ENCODE data around the gene SLC44A1. TPM values are rescaled to one million over a fixed set of nuclear protein-coding genes. Genes with fewer than 3 reads are reported as not detected.
A peak's percentile ranks its signal among the peaks of the same experiment; 100 is the strongest.

The SLC44A1 gene
- total RNA-seq, 4 donors from 2014 or later = 25.7 to 37.8 (median 28.3) TPM

DNA sequence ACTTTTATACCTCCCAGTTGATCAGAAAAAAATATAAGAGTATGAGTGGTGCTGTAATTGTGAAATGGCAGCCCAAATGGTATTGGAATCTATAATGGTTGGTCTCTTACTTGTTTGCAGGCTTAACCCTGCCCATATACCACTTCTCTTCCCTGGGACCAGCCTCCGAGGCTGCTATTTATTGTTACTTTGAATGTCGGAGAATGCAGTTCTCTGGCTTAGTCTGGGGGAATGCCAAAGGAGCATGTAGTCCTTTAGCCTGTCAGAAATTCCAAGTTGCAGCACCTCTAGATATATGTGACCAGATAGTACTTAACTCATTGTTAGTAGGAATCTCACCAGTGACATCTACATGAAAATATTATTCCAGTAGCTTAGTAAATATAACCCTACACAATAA lies 47.5 kb downstream of the SLC44A1 start:
- no peaks in the 10 kb centered on the region for H3K9me3 ChIP-seq
- H3K4me3 ChIP-seq = no peak overlapping the region
- intact Hi-C loops (cut with DNase I) = no loop called here
- TF ChIP-seq POLR2A (IDR thresholded peaks at IDR 0.05; ENCODE audit: low read depth) = no peak
- TF ChIP-seq POLR2AphosphoS5 (IDR thresholded peaks at IDR 0.05) = no peak
- TF ChIP-seq, protein P1, sequence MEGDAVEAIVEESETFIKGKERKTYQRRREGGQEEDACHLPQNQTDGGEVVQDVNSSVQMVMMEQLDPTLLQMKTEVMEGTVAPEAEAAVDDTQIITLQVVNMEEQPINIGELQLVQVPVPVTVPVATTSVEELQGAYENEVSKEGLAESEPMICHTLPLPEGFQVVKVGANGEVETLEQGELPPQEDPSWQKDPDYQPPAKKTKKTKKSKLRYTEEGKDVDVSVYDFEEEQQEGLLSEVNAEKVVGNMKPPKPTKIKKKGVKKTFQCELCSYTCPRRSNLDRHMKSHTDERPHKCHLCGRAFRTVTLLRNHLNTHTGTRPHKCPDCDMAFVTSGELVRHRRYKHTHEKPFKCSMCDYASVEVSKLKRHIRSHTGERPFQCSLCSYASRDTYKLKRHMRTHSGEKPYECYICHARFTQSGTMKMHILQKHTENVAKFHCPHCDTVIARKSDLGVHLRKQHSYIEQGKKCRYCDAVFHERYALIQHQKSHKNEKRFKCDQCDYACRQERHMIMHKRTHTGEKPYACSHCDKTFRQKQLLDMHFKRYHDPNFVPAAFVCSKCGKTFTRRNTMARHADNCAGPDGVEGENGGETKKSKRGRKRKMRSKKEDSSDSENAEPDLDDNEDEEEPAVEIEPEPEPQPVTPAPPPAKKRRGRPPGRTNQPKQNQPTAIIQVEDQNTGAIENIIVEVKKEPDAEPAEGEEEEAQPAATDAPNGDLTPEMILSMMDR (IDR thresholded peaks at IDR 0.05) = no peak
- no peak for TF ChIP-seq EP300 (IDR thresholded peaks at IDR 0.05)
- no peaks in the 10 kb centered on the region for H3K36me3 ChIP-seq
- H3K4me1 ChIP-seq = peaks cover 17 to 34% (median 26%) of the 10 kb centered on the region in 4 donors
- H3K27me3 ChIP-seq = no peaks in the 10 kb centered on the region
- 49% methylated on average over 2 of the region's 2 CpGs for WGBS
- DNase-seq (ENCODE audit: extremely low spot score) = no peak
- H3K27ac ChIP-seq (replicated peaks in 1 of 4) = no peak overlapping the region

DNA sequence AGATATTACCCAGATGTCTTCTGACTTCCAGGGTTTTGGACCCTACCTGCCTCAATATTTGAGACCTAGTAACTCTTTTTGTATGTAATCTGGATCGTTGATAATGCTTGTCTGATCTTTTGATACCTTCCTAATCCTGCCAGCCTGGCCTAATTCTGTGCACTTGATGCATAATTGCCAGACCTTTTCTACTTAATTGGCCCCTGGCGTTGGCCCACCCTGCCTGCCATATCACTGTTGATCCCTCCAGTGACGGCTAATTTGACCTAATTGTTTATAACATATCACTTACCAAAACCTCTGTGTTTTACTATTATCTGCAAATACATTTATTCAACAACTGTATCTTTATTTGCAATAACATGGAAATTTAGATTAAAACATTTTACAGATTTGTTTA lies 49.0 kb downstream of the SLC44A1 start:
- Histone ChIP-seq H3K9me3 (no peaks in the 10 kb centered on the region), H3K36me3 (no peaks in the 10 kb centered on the region), H3K4me3 (no peak overlapping the region), H3K27ac (replicated peaks in 1 of 4) (no peak overlapping the region), H3K27me3 (no peaks in the 10 kb centered on the region), H3K4me1 (peaks cover 25 to 41% (median 35%) of the 10 kb centered on the region in 4 donors)
- DNase-seq (ENCODE audit: extremely low spot score) = no peak
- TF ChIP-seq POLR2AphosphoS5 (IDR thresholded peaks at IDR 0.05) (no peak), EP300 (IDR thresholded peaks at IDR 0.05) (no peak), POLR2A (IDR thresholded peaks at IDR 0.05; ENCODE audit: low read depth) (no peak)
- TF ChIP-seq, protein P1 (IDR thresholded peaks at IDR 0.05) = no peak
- intact Hi-C loops (cut with DNase I) = no loop called here
- WGBS = 88% methylated on average over 3 of the region's 3 CpGs

DNA sequence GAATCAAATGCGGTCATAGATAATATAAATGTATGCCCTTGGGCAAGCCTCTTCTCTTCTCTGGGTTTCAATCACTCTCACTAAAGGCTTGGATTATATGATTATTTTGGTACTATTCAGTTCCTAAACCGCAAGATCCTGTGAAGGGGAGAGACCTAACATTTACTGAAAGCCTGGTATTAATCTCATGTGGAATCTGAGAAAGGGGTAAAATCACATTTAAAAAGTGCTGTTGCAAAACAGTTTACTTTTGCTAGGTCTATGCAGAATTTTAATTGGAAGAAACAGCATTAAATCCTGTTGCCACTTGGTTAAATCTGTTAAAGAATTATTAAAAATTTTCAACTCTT lies 50.7 kb downstream of the SLC44A1 start:
- TF ChIP-seq POLR2A (IDR thresholded peaks at IDR 0.05; ENCODE audit: low read depth) = no peak
- no peak for TF ChIP-seq POLR2AphosphoS5 (IDR thresholded peaks at IDR 0.05)
- TF ChIP-seq EP300 (IDR thresholded peaks at IDR 0.05) = no peak
- TF ChIP-seq, protein P1 (IDR thresholded peaks at IDR 0.05) = no peak
- Histone ChIP-seq H3K4me3 (no peak overlapping the region), H3K27ac (replicated peaks in 1 of 4) (no peak overlapping the region), H3K4me1 (peaks cover 25 to 41% (median 35%) of the 10 kb centered on the region in 4 donors), H3K27me3 (no peaks in the 10 kb centered on the region), H3K9me3 (no peaks in the 10 kb centered on the region), H3K36me3 (peaks cover 0 to 12% (median 10%) of the 10 kb centered on the region in 4 donors)
- 99% methylated on average over 2 of the region's 2 CpGs for WGBS
- intact Hi-C loops (cut with DNase I) = no loop called here
- no peak for DNase-seq (ENCODE audit: extremely low spot score)

DNA sequence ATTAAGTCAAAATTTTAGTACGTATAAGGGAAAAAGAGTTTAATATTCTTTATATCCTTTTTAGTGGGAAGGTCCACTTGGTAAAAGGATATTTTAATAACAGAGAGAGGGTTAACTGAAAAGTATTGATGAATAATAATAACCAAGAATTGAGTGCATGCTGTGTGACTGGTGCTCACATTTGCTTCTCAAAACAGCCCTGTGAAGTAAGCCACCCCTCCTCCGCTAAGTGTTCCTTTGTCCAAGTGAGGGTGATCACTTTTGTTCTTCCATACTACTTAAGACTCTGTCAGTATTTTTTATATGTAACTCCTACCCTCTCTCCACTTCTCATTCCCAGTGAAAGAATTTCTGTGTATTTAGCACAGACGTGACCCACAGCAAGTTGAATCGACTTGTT lies 51.5 kb downstream of the SLC44A1 start:
- Histone ChIP-seq H3K4me3 (no peak overlapping the region), H3K36me3 (peaks cover 0 to 16% (median 12%) of the 10 kb centered on the region in 4 donors), H3K27me3 (no peaks in the 10 kb centered on the region), H3K9me3 (no peaks in the 10 kb centered on the region), H3K27ac (replicated peaks in 1 of 4) (peak overlapping the region in 3 of 4 donors; percentile 36 to 50 (median 38)), H3K4me1 (peaks cover 23 to 34% (median 33%) of the 10 kb centered on the region in 4 donors)
- intact Hi-C loops (cut with DNase I) = no loop called here
- DNase-seq (ENCODE audit: extremely low spot score) = no peak
- 85% methylated on average over 4 of the region's 4 CpGs for WGBS
- no peak for TF ChIP-seq EP300 (IDR thresholded peaks at IDR 0.05)

- no peak for DNase-seq (ENCODE audit: extremely low spot score)
- H3K27me3 ChIP-seq = no peaks in the 10 kb centered on the region
- H3K9me3 ChIP-seq = no peaks in the 10 kb centered on the region
- H3K4me1 ChIP-seq = peaks cover 18 to 30% (median 29%) of the 10 kb centered on the region in 4 donors
- H3K27ac ChIP-seq (replicated peaks in 1 of 4) = peak overlapping the region in 3 of 4 donors; percentile 36 to 50 (median 38)
- TF ChIP-seq POLR2A (IDR thresholded peaks at IDR 0.05; ENCODE audit: low read depth) (no peak), EP300 (IDR thresholded peaks at IDR 0.05) (no peak), POLR2AphosphoS5 (IDR thresholded peaks at IDR 0.05) (no peak)
- TF ChIP-seq, protein P1 (IDR thresholded peaks at IDR 0.05) = no peak
- 66% methylated on average over 1 of the region's 1 CpG for WGBS
- H3K36me3 ChIP-seq = peaks cover 0 to 16% (median 12%) of the 10 kb centered on the region in 4 donors
- intact Hi-C loops (cut with DNase I) = no loop called here
- no peak overlapping the region for H3K4me3 ChIP-seq
Observed at GRCh38 chr9:105296445-105296844, 52.0 kb downstream of the SLC44A1 start.

All from esophagus muscularis mucosa (tissue), 4 donors.